GM12873 (cell line): ENCODE results near the gene LPIN1.

ENCODE experiments used
- TF ChIP-seq, protein P1 (sequence below): IDR thresholded peaks from 2 replicates; pipeline ENCODE4 v1.5.1; 2012; ENCODE audit warnings: low read depth, mild to moderate bottlenecking, moderate library complexity, low read length, control low read depth; ENCODE audit not compliant: insufficient read depth; ENCODE audit errors: missing control alignments

Gene LPIN1

DNA sequence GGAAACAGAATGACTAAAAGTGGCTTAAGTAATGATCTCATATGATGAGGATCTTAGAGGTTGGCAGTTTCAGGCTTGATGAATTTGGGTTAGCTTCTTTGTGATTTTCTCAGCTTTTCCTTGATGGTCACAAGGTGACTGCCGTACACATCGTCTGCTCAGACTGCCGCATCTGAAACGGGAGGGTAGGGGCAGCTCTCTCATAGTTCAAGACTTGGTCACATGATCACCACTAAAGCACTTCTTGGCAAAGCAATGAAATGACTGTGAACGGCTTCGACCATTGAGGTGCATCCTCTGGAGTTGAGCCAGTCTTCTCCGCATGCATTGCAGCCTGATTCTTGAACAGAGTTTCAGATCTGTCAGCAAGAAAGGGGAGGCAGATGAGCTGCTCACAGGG lies 43.8 kb downstream of the LPIN1 start:
- TF ChIP-seq, protein P1, sequence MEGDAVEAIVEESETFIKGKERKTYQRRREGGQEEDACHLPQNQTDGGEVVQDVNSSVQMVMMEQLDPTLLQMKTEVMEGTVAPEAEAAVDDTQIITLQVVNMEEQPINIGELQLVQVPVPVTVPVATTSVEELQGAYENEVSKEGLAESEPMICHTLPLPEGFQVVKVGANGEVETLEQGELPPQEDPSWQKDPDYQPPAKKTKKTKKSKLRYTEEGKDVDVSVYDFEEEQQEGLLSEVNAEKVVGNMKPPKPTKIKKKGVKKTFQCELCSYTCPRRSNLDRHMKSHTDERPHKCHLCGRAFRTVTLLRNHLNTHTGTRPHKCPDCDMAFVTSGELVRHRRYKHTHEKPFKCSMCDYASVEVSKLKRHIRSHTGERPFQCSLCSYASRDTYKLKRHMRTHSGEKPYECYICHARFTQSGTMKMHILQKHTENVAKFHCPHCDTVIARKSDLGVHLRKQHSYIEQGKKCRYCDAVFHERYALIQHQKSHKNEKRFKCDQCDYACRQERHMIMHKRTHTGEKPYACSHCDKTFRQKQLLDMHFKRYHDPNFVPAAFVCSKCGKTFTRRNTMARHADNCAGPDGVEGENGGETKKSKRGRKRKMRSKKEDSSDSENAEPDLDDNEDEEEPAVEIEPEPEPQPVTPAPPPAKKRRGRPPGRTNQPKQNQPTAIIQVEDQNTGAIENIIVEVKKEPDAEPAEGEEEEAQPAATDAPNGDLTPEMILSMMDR, result no peak

DNA sequence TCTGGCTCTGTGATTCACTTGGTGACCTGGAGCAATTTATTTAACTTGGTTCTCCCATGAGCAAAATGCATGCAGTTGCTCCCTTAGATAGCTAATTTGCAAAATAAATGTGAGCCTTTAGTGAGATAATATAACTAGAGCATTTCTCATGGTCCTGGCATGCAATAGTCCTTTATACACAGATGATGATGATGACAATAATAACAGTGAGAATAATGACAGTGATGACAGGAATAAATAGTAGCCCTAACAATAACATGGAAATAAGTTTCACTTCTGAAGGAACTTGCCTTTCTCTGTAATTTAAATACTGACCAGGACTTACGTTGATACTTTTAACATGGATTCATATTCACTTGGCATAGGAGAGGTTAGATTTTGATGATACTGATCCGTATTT lies 49.2 kb downstream of the LPIN1 start:
- TF ChIP-seq, protein P1, result no peak

DNA sequence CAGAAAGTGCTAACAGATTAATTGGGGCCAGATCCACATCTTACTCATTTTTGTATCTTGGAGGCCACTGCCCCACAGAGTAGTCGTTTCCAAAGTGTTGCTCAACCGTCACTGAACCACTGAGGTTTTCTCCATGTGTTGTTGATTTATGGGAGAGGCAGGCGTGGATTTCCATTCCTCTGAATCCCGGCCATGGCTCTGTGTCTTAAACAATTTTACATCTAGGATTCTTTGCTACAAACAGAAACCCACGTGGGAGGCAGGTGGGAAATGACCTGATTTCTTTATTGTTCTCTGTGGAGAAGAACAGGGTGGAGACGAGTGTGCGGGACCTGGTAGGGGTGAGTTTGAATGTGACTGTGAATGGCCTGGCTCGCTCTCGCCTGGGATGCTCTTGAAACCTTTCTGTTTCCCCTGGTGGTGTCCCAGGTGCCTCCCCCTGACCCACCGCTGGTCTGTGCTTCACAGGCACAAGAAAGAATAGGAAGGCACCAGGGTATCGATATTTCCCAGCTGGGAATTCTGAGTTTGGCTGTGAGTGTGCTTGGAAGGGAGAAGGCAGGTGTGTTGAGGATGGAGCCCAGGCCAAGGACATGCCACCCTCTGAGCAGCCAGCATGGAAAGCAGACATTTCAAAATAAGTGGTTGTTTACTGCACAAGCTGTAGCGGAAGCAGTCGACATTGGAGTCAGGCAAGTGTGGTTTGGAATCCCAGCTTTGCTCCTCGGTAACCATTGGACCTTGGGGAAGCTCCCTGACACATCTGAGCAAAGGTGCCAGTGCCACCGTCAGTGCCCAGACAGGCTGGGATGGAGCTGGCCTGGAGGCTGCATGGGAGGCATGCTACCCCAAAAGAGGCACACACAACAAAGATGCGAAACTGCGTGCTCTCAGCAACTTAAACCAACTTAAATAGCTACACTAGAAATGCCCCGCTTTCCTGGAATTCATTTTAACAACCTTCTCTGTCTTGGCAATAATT lies 50.0 kb downstream of the LPIN1 start:
- TF ChIP-seq, protein P1, result no peak

DNA sequence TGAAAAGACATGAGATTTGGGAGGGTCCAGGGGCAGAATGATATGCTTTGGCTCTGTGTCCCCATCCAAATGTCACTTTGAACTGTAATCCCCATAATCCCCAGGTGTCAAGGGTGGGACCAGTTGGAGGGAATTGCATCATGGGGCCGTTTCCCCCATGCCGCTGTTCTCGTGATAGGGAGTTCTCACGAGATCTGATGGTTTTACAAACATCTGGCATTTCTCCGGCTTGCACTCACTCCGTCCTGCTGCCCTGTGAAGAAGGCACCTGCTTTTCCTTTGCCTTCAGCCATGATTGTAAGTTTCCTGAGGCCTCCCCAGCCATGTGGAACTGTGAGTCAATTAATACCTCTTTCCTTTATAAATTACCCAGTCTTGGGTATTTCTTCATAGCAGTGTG lies 51.4 kb downstream of the LPIN1 start:
- TF ChIP-seq, protein P1, result no peak

DNA sequence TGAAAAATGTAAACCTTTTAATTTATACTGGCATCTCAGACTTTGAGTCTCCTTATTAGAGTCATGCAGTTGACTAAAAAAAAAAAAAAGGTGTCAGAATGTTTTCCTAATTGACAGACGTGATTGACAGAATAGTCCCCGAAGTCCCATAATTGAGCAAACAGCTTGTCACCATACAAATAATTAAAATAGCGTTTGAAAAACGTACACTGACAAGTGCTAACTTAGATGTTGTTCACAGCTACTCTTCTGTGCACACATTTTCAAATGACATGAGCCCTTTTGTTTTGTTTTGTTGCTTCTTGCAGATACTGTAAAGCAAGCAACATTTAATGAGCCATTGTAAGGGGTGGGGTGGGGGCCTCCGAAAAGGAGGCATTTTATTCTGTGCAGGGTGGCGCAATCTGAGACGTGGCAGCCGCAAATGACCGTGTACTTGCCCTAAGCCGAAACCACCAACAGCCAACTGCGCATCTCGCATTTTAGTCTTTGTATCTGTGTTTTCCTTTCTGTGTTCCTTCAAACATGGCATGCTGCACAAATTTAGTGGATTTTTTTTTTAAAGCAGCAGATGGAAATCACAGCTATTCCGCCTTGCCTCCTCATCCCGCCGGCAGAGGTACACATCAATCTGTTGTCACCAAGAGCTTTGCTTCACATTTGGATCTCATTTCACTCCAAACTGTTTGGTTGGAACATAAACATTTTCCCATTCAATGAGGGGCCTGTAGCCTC lies 52.4 kb downstream of the LPIN1 start:
- TF ChIP-seq, protein P1, result no peak

DNA sequence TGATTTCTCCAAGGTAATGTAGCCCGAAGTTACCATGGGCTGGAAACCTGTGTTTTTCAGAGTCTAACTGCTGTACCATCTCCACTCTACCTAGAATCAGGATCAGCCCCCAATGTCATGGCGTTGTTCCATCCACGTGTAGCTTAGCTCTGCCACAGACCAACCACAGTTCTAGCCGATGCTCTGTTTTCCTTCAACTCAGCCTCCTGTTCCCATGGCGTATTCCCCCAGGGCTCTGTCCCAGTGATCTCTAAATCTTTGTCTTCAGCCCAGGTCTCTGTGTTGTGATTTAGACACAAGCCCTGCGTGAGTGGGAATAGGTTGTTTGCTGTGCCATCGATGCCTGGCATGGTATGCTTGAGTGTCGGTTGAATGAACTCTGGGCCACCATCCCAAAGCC lies 53.4 kb downstream of the LPIN1 start:
- TF ChIP-seq, protein P1, result no peak

DNA sequence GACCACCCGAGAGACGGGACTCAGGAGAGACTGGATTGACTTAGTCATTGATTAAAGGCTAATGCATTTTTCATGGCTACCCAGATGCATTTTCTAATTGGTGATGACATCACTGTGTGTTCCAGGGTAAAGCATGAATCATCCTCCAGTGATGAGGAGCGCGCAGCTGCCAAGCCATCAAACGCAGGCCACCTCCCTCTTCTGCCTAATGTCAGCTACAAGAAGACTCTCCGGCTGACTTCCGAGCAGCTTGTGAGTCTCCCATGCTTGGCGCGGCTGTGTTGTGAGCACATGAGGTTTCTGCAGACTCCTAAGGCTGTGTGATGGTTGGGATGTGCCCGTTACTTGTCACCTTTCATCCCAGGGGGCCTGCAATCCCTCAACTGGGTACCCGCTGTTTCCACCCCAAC lies 56.4 kb downstream of the LPIN1 start:
- TF ChIP-seq, protein P1, result no peak
